K562 (cell line): ENCODE data around the gene TESK2. TPM values are rescaled to one million over a fixed set of nuclear protein-coding genes. Genes with fewer than 3 reads are reported as not detected.

Experiments used
- C11orf30 ChIP-seq: fragments of 450-650 bp; IDR thresholded peaks from 2 replicates; pipeline ENCODE4 v1.6.1; 2016; ENCODE audit warnings: low read depth, mild to moderate bottlenecking
- ETS2 ChIP-seq: IDR thresholded peaks from 2 replicates; pipeline ENCODE4 v1.6.1; 2016; ENCODE audit warnings: borderline replicate concordance, missing genetic modification characterization, mild to moderate bottlenecking, moderate library complexity, missing compliant biosample characterization; ENCODE audit not compliant: poor library complexity, severe bottlenecking
- HNRNPLL ChIP-seq: fragments of 200-400 bp; formaldehyde crosslinking; IDR thresholded peaks from 2 replicates; pipeline ENCODE4 v1.6.1; 2017; ENCODE audit warnings: low read length, low read depth, mild to moderate bottlenecking; ENCODE audit not compliant: poor library complexity, severe bottlenecking
- HNRNPUL1 ChIP-seq: fragments of 200-400 bp; formaldehyde crosslinking; IDR thresholded peaks from 2 replicates; pipeline ENCODE4 v1.6.1; 2017; ENCODE audit warnings: low read length
- KDM5B ChIP-seq: fragments of 200-600 bp; sonication (generic); IDR thresholded peaks from 2 replicates; pipeline ENCODE4 v1.6.1; 2012; ENCODE audit warnings: low read depth, mild to moderate bottlenecking, moderate library complexity, low read length, control low read depth, inconsistent platforms; ENCODE audit not compliant: insufficient replicate concordance
- MEF2A ChIP-seq: IDR thresholded peaks from 2 replicates; pipeline ENCODE4 v1.6.1; 2011; ENCODE audit warnings: low read depth, mild to moderate bottlenecking, low read length, moderate library complexity; ENCODE audit not compliant: control insufficient read depth
- polyA plus RNA-seq, 8 experiments: library from polyadenylated mRNA; depleted of rRNA in 4 of 8; stranded (reverse) in 5 of 8; unstranded in 3 of 8; fragments of >200 nt; fragmentation: Nextera tagmentation in 2 of 8; fragmentation: Illumina TruSeq in 1 of 8; extraction: Ambion mirVana in 2 of 8; extraction: Trizol in 1 of 8; gene quantifications; 2 replicates each; pipeline versions ENCODE4 v1.2.1 to v1.2.3, GENCODE V29; 2011 to 2014; ENCODE audit warnings: inconsistent platforms in 1 of 8, missing spikeins in 1 of 8
- total RNA-seq, 7 experiments: library from RNA; depleted of rRNA in 6 of 7; stranded (reverse); fragments of >200 nt in 6 of 7; fragmentation: Illumina TruSeq in 2 of 7; extraction: Trizol in 2 of 7; gene quantifications; 2 replicates each; pipeline versions ENCODE4 v1.2.1 to v1.2.3, GENCODE V29; 2011 to 2021; ENCODE audit warnings: low replicate concordance in 1 of 7
- TF ChIP-seq, protein P1 (sequence below): fragments of 200-800 bp; sonication (Bioruptor generic); IDR thresholded peaks from 2 replicates; pipeline ENCODE4 v1.6.1; 2016; ENCODE audit warnings: missing genetic modification characterization, missing compliant biosample characterization
- TF ChIP-seq, protein P2 (sequence below): sonication (generic); formaldehyde crosslinking; IDR thresholded peaks from 2 replicates; pipeline ENCODE4 v1.8.0; 2022; ENCODE audit warnings: mild to moderate bottlenecking, missing genetic modification reagents, borderline replicate concordance

The TESK2 gene
- total and polyA plus RNA-seq, 9 of the 15 experiments (the other 6 are each of a cell fraction or from before 2014, with no cell fraction given): 1.6 to 5.3 (median 3.7) TPM

GRCh38 chr1:45348020-45348419 is 142.9 kb downstream of the TESK2 start (continued):
- TF ChIP-seq KDM5B (no peak), C11orf30 (no peak), ETS2 (tag) (no peak), HNRNPUL1 (no peak), MEF2A (no peak), HNRNPLL (no peak)
- TF ChIP-seq, protein P1, sequence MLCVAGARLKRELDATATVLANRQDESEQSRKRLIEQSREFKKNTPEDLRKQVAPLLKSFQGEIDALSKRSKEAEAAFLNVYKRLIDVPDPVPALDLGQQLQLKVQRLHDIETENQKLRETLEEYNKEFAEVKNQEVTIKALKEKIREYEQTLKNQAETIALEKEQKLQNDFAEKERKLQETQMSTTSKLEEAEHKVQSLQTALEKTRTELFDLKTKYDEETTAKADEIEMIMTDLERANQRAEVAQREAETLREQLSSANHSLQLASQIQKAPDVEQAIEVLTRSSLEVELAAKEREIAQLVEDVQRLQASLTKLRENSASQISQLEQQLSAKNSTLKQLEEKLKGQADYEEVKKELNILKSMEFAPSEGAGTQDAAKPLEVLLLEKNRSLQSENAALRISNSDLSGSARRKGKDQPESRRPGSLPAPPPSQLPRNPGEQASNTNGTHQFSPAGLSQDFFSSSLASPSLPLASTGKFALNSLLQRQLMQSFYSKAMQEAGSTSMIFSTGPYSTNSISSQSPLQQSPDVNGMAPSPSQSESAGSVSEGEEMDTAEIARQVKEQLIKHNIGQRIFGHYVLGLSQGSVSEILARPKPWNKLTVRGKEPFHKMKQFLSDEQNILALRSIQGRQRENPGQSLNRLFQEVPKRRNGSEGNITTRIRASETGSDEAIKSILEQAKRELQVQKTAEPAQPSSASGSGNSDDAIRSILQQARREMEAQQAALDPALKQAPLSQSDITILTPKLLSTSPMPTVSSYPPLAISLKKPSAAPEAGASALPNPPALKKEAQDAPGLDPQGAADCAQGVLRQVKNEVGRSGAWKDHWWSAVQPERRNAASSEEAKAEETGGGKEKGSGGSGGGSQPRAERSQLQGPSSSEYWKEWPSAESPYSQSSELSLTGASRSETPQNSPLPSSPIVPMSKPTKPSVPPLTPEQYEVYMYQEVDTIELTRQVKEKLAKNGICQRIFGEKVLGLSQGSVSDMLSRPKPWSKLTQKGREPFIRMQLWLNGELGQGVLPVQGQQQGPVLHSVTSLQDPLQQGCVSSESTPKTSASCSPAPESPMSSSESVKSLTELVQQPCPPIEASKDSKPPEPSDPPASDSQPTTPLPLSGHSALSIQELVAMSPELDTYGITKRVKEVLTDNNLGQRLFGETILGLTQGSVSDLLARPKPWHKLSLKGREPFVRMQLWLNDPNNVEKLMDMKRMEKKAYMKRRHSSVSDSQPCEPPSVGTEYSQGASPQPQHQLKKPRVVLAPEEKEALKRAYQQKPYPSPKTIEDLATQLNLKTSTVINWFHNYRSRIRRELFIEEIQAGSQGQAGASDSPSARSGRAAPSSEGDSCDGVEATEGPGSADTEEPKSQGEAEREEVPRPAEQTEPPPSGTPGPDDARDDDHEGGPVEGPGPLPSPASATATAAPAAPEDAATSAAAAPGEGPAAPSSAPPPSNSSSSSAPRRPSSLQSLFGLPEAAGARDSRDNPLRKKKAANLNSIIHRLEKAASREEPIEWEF: no peak
- TF ChIP-seq, protein P2, sequence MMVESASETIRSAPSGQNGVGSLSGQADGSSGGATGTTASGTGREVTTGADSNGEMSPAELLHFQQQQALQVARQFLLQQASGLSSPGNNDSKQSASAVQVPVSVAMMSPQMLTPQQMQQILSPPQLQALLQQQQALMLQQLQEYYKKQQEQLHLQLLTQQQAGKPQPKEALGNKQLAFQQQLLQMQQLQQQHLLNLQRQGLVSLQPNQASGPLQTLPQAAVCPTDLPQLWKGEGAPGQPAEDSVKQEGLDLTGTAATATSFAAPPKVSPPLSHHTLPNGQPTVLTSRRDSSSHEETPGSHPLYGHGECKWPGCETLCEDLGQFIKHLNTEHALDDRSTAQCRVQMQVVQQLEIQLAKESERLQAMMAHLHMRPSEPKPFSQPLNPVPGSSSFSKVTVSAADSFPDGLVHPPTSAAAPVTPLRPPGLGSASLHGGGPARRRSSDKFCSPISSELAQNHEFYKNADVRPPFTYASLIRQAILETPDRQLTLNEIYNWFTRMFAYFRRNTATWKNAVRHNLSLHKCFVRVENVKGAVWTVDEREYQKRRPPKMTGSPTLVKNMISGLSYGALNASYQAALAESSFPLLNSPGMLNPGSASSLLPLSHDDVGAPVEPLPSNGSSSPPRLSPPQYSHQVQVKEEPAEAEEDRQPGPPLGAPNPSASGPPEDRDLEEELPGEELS: no peak
